ENCODE data around the gene FCHSD2.

The FCHSD2 gene

DNA sequence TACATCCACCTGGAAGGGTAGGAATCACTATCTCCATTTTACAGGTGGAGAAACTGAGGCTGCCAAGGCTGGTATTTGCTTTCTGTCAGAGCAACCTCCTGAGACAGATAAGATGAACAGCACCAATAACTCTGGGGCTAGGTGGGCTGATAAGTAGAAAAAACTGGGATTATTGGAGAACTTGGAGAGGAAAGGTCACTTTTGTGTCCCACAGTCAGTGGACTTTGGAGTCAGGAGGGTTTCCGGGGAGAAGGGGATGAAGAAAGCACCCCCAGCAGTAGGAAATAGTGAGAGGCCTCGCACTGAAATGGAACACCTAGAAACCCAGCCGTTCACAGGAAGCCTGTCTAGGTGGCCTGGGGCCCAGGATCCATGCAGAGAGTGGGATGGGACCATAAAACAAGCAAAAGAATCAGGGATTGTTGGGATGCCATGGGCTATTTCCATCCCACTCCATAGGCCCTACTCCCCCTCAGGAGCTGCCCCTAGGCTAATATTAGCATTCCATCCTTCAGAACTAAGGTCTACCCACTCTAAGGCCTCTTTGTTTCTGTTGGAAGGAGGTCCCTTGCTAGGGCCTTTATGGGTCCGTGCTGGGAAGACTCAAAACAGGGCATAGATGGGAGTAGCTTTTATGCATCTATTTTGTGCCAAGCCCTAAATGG lies 31.0 kb upstream of the FCHSD2 start:
- H3K4me3 ChIP-seq (ENCODE audit: low read length in 2 of 2) = no peak overlapping the region
- H3K9ac ChIP-seq (ENCODE audit: low read length in 2 of 2) = no peak overlapping the region
- no peak overlapping the region for H3K27ac ChIP-seq (ENCODE audit: low read length)
- H3K9me3 ChIP-seq (ENCODE audit: control insufficient read depth in 2 of 2, low read length in 2 of 2) = no peaks in the 10 kb centered on the region
- H3K36me3 ChIP-seq (ENCODE audit: control insufficient read depth in 2 of 2, insufficient read depth in 2 of 2, low read length in 2 of 2) = no peaks in the 10 kb centered on the region
- H3K27me3 ChIP-seq (ENCODE audit: control insufficient read depth in 1 of 2, insufficient read depth in 2 of 2, low read length in 2 of 2) = no peaks in the 10 kb centered on the region
- peaks cover 19% of the 10 kb centered on the region for H3K4me1 ChIP-seq (ENCODE audit: control insufficient read depth, insufficient read depth, low read length)

DNA sequence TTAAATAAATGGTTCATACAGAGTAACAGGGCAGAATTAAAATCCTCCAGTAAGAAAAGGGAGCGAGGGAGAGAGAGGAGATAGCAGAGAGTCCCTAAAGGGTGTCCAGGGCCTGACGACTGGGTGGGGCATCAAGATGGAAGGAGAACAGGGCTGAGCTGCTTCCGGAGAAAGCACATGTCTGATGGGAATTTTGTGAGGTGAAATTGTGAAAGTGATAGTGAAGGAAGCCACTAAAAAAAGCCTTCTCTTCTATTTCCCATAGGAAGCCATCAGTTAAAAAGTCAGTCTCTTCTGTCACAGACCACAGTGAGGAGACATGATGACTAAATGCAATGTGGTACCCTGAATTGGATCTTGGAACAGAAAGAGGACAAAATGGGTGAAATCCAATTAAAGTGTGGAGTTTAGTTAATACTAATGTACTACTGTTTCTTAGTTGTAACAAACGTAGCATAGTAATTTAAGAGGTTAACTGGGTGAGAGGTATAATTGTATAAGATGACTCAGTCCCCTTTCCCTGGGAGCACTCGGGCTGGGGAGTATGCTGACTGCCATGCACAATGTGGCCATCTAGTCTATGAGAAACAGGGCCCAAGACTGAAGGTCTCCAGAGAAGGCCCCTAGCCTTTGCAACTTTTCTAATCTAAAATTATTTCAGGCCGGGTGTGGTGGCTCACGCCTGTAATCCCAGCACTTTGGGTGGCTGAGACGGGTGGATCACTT lies 29.5 kb upstream of the FCHSD2 start:
- Histone ChIP-seq H3K27me3 (ENCODE audit: control insufficient read depth in 1 of 2, insufficient read depth in 2 of 2, low read length in 2 of 2) (no peaks in the 10 kb centered on the region), H3K27ac (ENCODE audit: low read length) (no peak overlapping the region), H3K4me1 (ENCODE audit: control insufficient read depth, insufficient read depth, low read length) (peaks cover 9% of the 10 kb centered on the region), H3K36me3 (ENCODE audit: control insufficient read depth in 2 of 2, insufficient read depth in 2 of 2, low read length in 2 of 2) (no peaks in the 10 kb centered on the region), H3K9ac (ENCODE audit: low read length in 2 of 2) (no peak overlapping the region), H3K9me3 (ENCODE audit: control insufficient read depth in 2 of 2, low read length in 2 of 2) (no peaks in the 10 kb centered on the region), H3K4me3 (ENCODE audit: low read length in 2 of 2) (no peak overlapping the region)

DNA sequence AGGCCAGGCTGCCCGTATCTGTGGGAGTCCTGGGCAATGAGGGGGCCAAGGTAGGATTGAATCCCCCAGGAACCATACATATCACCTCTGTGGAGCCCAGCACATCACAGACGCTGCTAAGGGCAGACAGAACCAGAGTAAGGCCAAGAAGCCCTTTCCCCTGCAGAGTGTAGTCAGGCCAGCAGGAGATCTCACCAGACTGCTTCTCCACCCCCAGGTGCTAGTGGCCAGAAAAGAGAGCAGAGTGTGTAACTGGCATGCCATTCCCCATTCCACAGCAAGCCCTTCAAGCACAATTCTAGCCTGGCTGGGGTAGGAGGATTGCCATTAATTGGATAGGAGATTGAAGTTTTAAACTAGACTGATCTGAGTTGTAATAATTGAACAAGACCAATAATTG lies 28.0 kb upstream of the FCHSD2 start:
- H3K9ac ChIP-seq (ENCODE audit: low read length in 2 of 2) = no peak overlapping the region
- no peak overlapping the region for H3K27ac ChIP-seq (ENCODE audit: low read length)
- H3K4me1 ChIP-seq (ENCODE audit: control insufficient read depth, insufficient read depth, low read length) = peaks cover 2% of the 10 kb centered on the region
- no peaks in the 10 kb centered on the region for H3K27me3 ChIP-seq (ENCODE audit: control insufficient read depth in 1 of 2, insufficient read depth in 2 of 2, low read length in 2 of 2)
- no peak overlapping the region for H3K4me3 ChIP-seq (ENCODE audit: low read length in 2 of 2)
- H3K9me3 ChIP-seq (ENCODE audit: control insufficient read depth in 2 of 2, low read length in 2 of 2) = no peaks in the 10 kb centered on the region
- H3K36me3 ChIP-seq (ENCODE audit: control insufficient read depth in 2 of 2, insufficient read depth in 2 of 2, low read length in 2 of 2) = no peaks in the 10 kb centered on the region

DNA sequence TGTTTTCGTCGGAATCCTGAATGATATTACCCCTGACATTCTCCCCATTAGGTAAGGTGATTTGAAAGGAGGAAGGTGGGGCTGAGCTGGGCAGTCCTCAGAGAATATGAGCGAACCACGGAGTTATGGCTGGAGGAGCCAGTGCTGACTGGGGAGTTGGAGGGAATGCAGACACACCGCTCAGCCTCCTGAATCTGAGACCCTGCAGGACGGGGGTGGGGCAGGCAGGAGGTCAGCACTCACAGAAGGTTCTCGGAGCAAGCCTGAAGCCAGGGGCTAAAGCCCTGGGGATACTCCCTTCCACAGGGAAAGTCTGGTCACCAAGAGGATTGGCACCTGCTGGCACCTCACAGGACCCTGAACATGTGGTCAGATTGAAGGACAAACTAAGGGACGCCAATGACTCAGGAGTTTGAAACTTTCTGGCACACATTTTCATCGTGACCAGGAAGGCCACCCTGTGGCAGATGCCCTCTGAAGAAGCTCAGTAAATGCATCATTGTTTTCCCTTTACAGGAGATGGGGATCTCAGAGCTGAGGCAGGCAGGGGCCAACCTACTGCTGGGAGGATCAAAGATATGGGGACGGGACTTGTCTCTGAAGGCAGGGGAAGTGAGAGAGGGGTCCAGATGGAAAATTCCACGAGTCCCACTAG lies 26.9 kb upstream of the FCHSD2 start:
- Histone ChIP-seq H3K27me3 (ENCODE audit: control insufficient read depth in 1 of 2, insufficient read depth in 2 of 2, low read length in 2 of 2) (no peaks in the 10 kb centered on the region), H3K4me3 (ENCODE audit: low read length in 2 of 2) (no peak overlapping the region), H3K9ac (ENCODE audit: low read length in 2 of 2) (no peak overlapping the region), H3K27ac (ENCODE audit: low read length) (no peak overlapping the region), H3K9me3 (ENCODE audit: control insufficient read depth in 2 of 2, low read length in 2 of 2) (no peaks in the 10 kb centered on the region), H3K36me3 (ENCODE audit: control insufficient read depth in 2 of 2, insufficient read depth in 2 of 2, low read length in 2 of 2) (no peaks in the 10 kb centered on the region), H3K4me1 (ENCODE audit: control insufficient read depth, insufficient read depth, low read length) (peaks cover 2% of the 10 kb centered on the region)

DNA sequence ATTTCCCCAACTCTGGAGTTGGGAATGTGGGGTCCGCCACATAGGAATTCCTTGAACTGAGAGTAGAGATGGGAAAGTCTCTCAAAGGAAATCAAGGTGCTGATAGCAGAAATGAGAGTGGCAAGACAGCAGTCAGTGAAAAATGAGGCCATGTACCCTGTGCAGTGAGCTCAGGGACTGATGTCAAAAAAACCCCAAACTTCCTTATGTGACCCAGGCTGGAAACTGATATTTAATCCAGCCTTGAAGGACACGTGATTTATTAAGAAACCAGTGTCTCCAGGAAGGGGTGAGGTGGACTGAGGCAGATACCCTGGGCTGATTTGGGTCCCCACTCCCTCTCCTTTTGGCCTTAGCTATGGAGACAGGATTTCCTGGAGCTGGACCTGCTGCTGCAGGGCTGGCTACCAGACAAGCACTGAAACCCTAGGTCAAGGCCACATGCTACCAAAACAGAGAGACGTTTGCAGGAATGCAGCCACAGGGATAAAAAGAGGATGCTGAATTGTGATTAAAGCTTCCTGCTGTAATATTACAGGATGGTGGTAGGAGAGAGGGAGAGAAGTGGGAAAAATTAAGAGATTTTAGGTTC lies 25.3 kb upstream of the FCHSD2 start:
- Histone ChIP-seq H3K36me3 (ENCODE audit: control insufficient read depth in 2 of 2, insufficient read depth in 2 of 2, low read length in 2 of 2) (no peaks in the 10 kb centered on the region), H3K4me3 (ENCODE audit: low read length in 2 of 2) (no peak overlapping the region), H3K9ac (ENCODE audit: low read length in 2 of 2) (no peak overlapping the region), H3K27me3 (ENCODE audit: control insufficient read depth in 1 of 2, insufficient read depth in 2 of 2, low read length in 2 of 2) (no peaks in the 10 kb centered on the region), H3K27ac (ENCODE audit: low read length) (no peak overlapping the region), H3K9me3 (ENCODE audit: control insufficient read depth in 2 of 2, low read length in 2 of 2) (no peaks in the 10 kb centered on the region), H3K4me1 (ENCODE audit: control insufficient read depth, insufficient read depth, low read length) (no peaks in the 10 kb centered on the region)

DNA sequence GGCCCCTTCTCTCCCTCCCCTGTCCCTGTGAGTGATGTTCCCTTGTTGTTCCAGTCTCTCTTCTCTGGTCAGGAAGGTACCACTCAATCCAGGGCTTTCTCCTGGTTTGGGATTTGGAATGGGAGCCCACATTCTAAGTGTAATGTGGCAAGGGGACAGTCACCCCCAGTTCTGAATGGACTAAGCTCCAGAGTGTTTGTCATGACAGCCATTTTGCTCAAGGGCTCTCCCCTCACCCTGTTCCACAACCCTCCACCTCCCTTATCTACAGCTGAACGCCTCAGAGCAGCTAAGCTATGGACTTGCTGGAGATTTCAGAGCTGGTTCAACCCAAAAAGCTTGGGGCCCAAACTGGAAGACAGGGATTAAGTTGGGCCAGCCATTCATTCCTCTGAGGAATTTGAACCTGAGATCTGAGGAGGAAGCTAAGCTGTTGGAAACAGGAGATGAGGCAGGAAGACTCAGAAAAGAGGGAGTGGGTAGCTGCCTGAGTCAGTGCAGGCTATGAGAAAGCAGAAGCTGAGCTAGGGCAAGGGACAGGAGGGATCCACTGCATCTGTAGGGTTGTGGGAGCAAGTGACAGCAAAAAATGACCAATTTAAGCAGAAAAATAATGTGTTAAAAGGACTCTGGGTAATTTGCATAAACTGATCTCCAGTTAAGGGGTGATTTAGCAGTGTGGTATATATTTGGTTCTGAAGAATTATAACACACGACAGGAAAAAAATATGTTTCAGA lies 22.9 kb upstream of the FCHSD2 start:
- no peak overlapping the region for H3K4me3 ChIP-seq (ENCODE audit: low read length in 2 of 2)
- no peaks in the 10 kb centered on the region for H3K27me3 ChIP-seq (ENCODE audit: control insufficient read depth in 1 of 2, insufficient read depth in 2 of 2, low read length in 2 of 2)
- peaks cover under 1% of the 10 kb centered on the region for H3K4me1 ChIP-seq (ENCODE audit: control insufficient read depth, insufficient read depth, low read length)
- H3K9me3 ChIP-seq (ENCODE audit: control insufficient read depth in 2 of 2, low read length in 2 of 2) = no peaks in the 10 kb centered on the region
- H3K27ac ChIP-seq (ENCODE audit: low read length) = no peak overlapping the region
- H3K36me3 ChIP-seq (ENCODE audit: control insufficient read depth in 2 of 2, insufficient read depth in 2 of 2, low read length in 2 of 2) = no peaks in the 10 kb centered on the region
- H3K9ac ChIP-seq (ENCODE audit: low read length in 2 of 2) = no peak overlapping the region

DNA sequence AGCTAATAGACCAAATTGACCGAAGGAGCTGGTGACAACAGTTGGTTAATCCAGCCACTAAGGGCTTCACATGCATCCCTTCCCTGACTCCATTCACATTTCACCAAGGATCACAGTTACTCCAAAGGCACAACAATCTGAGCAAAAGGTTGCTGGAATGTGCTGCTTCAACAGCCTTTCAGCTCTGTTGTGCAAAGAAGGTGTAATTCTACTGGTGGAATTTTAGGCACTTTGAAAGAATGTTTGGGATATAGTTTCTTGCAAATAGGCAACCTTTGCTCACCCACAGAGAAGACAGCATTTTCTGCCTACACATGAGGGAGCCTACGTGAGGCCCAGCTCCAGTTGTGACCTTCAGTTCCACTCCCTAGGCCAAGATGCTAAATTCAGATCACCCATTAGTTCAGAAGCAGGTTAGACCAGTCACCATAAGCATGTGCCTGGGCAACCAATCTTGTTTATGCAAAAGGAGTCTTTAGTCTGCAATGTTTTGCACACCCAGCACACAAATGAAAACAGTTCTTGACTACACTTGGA lies 21.6 kb upstream of the FCHSD2 start:
- Histone ChIP-seq H3K9ac (ENCODE audit: low read length in 2 of 2) (no peak overlapping the region), H3K27ac (ENCODE audit: low read length) (no peak overlapping the region), H3K9me3 (ENCODE audit: control insufficient read depth in 2 of 2, low read length in 2 of 2) (no peaks in the 10 kb centered on the region), H3K4me1 (ENCODE audit: control insufficient read depth, insufficient read depth, low read length) (peaks cover 12% of the 10 kb centered on the region), H3K4me3 (ENCODE audit: low read length in 2 of 2) (no peak overlapping the region), H3K27me3 (ENCODE audit: control insufficient read depth in 1 of 2, insufficient read depth in 2 of 2, low read length in 2 of 2) (no peaks in the 10 kb centered on the region), H3K36me3 (ENCODE audit: control insufficient read depth in 2 of 2, insufficient read depth in 2 of 2, low read length in 2 of 2) (no peaks in the 10 kb centered on the region)

DNA sequence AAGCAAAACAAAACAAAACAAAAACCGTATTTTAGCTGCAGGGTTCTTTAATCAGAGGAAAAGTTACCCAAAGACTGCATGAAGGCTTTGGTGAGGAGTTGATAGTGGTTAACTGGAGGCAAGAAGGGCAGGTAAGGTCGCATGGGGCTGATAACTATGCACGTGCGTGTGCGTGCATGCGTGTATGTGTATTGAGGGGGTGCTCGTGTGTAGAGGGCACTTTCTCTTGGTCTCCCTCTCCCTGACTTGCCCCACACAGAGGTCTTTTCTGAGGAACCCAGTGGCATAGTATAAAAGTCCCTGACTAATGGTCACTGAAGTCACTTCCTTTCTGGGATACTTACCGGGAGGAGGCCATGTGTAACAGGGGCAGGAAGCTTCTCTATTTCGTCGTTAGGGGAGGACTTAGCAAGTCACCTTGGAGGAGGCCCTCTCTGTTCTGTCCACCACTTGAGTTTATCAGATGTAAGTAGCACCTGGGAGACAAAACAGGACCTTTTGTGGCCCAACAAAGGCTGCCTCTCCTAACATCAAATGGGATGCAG lies 20.1 kb upstream of the FCHSD2 start:
- H3K4me3 ChIP-seq (ENCODE audit: low read length in 2 of 2) = no peak overlapping the region
- H3K27ac ChIP-seq (ENCODE audit: low read length) = no peak overlapping the region
- no peaks in the 10 kb centered on the region for H3K27me3 ChIP-seq (ENCODE audit: control insufficient read depth in 1 of 2, insufficient read depth in 2 of 2, low read length in 2 of 2)
- H3K4me1 ChIP-seq (ENCODE audit: control insufficient read depth, insufficient read depth, low read length) = peaks cover 25% of the 10 kb centered on the region
- no peaks in the 10 kb centered on the region for H3K36me3 ChIP-seq (ENCODE audit: control insufficient read depth in 2 of 2, insufficient read depth in 2 of 2, low read length in 2 of 2)
- no peaks in the 10 kb centered on the region for H3K9me3 ChIP-seq (ENCODE audit: control insufficient read depth in 2 of 2, low read length in 2 of 2)
- no peak overlapping the region for H3K9ac ChIP-seq (ENCODE audit: low read length in 2 of 2)

DNA sequence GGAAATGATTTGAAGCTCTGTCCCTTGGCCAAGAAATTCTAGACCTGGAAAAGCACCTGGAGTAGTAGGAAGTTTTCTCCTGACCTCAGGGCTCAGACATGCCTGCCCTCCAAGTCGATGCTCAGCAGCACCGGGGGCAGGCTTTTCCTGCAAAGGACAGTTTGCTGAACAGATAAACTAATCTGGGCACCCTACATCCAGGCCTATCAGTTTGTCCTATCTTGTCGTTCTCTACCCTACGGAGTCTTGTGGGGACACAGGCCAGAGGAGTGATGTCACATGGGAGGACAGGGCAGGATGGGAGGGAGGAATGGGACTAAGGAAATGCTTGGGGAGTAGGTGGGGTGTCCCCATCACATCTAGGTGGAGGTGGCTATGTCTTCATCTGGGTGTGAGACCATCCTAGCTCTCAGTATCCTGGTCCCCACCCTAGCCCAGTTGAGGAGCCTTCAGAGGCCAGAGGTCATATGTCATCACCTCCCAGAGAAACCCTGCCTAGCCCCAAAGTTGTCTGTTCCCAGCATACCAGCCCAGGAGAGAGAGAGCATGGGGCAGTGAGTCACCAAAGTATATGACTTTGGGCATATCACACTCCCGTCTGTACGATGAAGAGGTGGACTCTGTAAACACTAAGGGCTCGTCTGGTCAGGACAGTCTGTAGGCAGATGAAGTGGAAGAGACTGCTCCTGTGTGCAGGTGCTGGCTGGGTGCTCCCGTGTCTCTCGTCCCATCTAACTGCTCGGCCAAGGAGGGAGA lies 18.1 kb upstream of the FCHSD2 start:
- Histone ChIP-seq H3K36me3 (ENCODE audit: control insufficient read depth in 2 of 2, insufficient read depth in 2 of 2, low read length in 2 of 2) (no peaks in the 10 kb centered on the region), H3K27ac (ENCODE audit: low read length) (no peak overlapping the region), H3K27me3 (ENCODE audit: control insufficient read depth in 1 of 2, insufficient read depth in 2 of 2, low read length in 2 of 2) (no peaks in the 10 kb centered on the region), H3K9ac (ENCODE audit: low read length in 2 of 2) (no peak overlapping the region), H3K4me3 (ENCODE audit: low read length in 2 of 2) (no peak overlapping the region), H3K4me1 (ENCODE audit: control insufficient read depth, insufficient read depth, low read length) (peaks cover 34% of the 10 kb centered on the region), H3K9me3 (ENCODE audit: control insufficient read depth in 2 of 2, low read length in 2 of 2) (no peaks in the 10 kb centered on the region)

Measured in stomach smooth muscle (tissue), 2 donors.